ENCODE data around the gene DPP4.

GRCh38 chr2:162028511-162028910, 45.5 kb downstream of the DPP4 start:
- no peak for TF ChIP-seq CTCF (conservative IDR thresholded peaks at IDR 0.05; ENCODE audit: low read depth in 2 of 2)
- TF ChIP-seq POLR2AphosphoS5 (IDR thresholded peaks at IDR 0.05; ENCODE audit: low read depth) = no peak
- no peak for TF ChIP-seq EZH2phosphoT487 (IDR thresholded peaks at IDR 0.05; ENCODE audit: unreplicated experiment)
- no peak for TF ChIP-seq REST (IDR thresholded peaks at IDR 0.05; ENCODE audit: unreplicated experiment)
- TF ChIP-seq EZH2 (IDR thresholded peaks at IDR 0.05; ENCODE audit: low read depth, unreplicated experiment) = no peak
- TF ChIP-seq CREB1 (CRISPR knock-in tag; IDR thresholded peaks at IDR 0.05; ENCODE audit: low read depth) = no peak

Data from GM23338 (cell line).